ENCODE results near the gene ZCCHC7.
"Not testable (repeated sequence)": the region's sequence is repeated elsewhere in the genome, so short reads cannot be mapped to it uniquely, and the experiment has no call there.

Gene ZCCHC7

DNA sequence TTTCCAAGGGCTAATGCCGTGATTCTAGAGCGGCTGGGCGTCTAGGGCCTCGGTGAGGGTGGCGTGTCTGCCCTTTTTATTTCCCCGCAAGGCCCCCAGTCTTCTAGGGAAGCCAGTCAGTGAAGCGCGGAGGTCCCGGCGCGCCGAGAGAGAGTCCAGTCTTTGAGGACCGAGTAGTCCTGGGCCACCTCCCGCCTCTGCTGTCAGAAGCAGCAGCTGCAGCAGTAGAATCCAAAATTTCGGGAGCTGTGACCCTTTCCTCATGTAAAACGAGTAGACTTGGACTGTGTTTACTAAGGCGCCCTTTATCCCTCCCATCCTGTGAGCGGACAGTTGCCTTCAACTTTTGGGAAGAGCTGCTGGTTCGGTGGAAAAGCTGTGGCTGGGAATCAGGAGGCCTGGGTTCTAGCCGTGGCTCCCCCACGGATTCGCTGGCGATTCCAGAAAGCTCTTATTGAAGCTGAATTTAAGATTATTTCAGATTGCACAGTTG, 515 bp downstream of the ZCCHC7 start:
- DNase-seq (ENCODE audit: low spot score): not testable (repeated sequence)

DNA sequence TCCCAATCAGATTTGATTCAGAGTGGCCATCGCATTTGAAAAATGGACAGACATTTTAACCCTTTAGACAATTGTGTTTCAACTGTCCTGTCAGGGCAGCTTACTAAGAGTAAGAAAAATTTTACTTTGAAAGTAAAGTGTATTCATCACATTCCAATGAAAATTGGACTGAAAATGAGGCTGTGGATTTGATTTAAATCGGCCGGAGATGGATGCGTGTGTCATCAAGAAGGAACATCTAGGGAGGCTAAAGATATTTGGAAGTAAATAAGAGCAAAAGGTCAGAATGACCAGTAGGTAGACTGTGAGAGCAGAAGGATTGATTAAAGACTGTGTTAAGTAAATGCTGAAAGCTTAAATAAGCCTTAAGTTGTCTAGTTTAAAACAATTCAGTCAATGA, 1.5 kb downstream of the ZCCHC7 start:
- DNase-seq (ENCODE audit: low spot score): no peak

DNA sequence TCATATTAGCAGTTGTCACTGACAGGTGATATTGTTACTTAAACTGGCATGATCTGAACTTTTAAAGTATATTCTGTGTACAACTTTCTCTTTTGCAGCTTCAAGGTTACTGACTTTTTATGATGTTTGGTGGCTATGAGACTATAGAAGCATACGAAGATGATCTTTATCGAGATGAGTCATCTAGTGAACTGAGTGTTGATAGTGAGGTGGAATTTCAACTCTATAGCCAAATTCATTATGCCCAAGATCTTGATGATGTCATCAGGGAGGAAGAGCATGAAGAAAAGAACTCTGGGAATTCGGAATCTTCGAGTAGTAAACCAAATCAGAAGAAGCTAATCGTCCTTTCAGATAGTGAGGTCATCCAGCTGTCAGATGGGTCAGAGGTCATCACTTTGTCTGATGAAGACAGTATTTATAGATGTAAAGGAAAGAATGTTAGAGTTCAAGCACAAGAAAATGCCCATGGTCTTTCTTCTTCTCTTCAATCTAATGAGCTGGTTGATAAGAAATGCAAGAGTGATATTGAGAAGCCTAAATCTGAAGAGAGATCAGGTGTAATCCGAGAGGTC, 5.9 kb downstream of the ZCCHC7 start:
- DNase-seq (ENCODE audit: low spot score): no peak

DNA sequence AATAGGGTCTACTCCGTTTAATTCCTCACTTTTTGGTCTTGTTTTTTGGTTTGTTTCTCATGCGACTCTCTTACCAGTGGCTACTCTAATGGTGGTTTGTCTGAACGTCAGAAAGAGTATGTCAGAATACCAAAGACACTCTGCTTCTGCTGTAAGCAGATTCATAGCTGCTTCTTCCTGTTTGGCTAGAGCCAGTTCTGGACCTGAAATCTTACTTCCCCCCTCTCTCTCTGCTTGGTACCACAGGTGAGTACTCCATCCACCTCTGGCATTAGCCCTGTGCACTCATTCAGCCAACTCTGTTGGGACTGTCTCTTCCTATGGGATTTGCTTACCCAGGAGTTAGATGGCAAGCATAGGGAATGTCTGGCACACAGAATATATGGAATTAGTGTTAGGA, 6.6 kb downstream of the ZCCHC7 start:
- no peak for DNase-seq (ENCODE audit: low spot score)

DNA sequence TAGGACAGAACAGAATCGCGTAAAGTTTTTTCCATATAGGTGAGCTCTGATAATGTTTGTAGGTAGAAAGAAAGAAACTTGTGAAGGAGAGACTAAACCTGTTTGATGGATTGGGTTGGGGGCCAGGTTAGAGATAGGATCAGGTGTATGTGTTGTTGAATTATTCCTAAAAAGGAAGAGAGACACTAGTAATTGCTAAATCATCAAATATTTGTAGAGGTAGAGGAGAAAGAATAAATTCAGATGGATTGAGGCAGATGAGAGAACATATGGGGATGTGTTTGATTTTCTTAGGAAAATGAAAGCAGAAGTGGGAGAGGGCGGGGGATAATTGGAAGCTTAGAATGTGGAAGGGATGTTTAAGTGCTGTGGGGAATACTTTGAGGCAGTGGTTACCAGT, 7.7 kb downstream of the ZCCHC7 start:
- no peak for DNase-seq (ENCODE audit: low spot score)

DNA sequence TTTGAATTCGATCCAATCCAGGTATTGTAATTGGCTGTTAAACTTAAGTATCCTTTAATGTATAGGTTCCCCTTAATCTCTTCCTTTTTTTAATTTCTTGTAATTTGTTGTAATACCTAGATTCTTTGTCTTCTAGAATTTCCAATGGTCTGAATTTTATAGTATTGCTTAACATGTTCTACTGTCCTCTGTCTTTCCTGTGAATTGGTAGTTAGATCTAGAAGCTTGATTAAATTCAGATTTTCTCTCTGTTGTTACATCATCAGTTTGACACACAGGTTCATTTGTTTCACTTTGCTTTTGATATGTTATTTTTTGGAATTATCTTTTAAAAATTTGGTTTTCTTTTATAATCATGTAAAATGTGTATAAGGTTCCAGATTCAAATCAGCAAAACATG, 13.8 kb downstream of the ZCCHC7 start:
- no peak for DNase-seq (ENCODE audit: low spot score)

DNA sequence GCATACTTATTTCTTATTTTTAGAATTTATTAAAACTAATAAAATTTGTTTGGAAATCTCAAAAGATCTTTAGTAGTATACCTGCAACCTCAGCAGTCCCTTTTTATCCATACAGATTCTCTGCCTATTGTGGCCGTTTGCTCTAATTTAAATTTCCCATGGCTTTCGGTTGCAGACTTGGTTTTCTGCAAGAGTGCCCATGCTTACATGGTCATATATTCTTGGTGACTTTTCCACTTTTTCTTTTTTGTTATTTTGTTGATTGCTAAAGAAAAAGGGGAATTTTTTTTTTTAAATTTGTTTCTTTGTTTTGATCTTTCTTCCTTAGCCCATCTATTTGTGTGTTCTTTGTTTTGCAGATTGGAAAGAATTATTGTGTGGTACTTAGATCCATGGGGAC, 20.6 kb downstream of the ZCCHC7 start:
- no peak for DNase-seq (ENCODE audit: low spot score)

DNA sequence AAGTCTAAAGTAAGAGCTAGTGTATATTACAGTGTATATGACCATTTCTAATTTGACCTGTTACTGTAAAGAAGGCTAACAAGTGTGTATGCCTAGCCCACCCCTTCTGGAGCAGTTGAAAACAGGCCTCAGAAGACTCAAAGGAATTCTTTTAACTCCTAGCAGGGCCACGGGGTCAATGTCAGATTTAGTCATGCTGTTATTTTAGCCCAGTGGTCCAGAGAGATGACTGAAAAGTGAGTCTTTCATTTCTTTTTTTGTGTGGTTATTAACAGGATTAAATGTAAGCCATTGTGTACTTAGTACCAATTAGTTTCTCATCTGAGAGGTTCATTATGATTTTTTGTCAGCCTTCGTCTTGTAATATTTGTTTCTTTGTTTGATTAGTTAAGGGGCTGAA, 24.4 kb downstream of the ZCCHC7 start:
- no peak for DNase-seq (ENCODE audit: low spot score)

DNA sequence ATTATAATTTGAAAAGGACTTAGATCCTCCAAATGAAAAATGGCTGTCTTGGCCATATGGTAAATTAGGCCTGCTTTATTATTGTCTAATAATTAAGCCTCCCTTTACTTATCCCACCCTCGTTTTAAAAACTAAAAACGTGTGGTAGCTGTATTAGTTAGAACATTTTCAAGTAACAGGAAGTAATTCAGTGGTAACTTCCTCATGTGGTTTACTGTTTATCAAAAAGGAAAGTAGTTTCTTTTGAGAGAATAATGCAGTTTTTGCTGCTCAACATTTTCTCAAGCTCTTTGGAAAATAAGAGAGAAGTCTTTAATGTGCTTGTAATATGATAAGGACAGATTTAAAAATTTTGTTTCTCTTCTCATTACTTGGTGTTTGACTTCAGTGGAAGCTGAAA, 26.0 kb downstream of the ZCCHC7 start:
- no peak for DNase-seq (ENCODE audit: low spot score)

DNA sequence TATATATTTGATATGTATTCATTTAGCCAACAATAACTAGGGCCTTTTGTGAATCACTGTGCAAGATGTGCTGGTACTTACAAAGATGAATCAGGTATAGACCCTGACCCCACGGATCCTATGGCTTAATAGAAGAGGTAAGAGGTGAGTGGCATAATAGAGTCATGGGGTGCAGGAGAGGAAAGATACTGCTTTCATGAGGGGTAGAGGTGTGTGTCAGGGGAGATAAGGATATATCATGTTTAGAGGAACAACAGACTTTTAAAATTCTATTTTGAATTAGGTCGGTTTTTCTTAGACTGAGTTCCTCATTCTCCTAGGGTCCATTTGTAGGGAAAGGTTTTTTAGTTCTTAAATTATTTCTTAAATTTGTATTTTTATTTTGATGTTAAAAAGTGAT, 27.8 kb downstream of the ZCCHC7 start:
- DNase-seq (ENCODE audit: low spot score): no peak

DNA sequence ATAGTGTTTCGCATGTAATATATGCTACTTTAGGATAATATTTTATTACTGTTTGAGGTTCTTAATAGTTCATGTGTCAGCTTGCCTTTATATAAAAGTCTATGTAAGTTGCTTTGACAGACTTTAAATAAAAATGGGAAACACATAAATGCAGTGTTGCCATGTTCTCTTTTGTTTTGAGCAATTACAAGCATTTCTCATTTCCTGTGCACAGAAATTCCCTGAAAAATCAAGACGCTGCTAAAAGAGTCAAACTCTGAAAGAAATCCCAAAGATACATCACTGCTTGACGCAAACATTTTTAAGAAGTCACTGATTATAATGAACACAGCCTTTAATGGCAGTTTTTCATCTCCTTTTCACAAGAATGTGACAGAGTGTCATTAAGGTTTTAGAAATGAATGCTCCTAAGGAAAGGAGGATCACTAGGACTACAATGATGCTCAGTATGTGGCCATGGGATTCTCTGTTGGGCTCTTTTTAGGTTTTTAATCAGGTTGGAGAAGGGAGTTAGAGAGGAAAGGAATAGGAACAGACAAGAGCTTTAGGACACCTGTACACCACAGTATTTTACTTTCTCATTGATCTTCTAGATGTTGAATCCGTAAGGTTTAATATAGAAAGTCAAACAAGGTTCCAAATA, 29.4 kb downstream of the ZCCHC7 start:
- DNase-seq (ENCODE audit: low spot score): no peak

DNA sequence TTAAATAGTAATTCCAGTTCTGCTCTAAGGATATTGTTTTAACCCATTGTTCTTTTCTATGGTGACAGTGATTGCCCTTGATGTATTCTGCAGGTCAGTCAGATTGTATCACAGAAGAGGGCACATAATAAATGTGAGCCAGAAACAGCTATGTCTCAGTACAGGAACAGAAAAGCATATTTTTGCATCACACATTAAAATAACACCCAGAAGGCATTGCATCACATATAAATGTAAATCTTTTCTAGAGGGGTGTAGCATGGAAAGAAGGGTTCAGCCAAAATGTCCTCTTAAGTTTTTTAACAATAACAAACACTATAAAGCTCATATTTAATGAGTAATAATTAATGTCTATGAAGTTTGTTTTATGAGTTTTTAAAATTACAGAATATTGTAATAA, 30.0 kb downstream of the ZCCHC7 start:
- DNase-seq (ENCODE audit: low spot score): no peak

DNA sequence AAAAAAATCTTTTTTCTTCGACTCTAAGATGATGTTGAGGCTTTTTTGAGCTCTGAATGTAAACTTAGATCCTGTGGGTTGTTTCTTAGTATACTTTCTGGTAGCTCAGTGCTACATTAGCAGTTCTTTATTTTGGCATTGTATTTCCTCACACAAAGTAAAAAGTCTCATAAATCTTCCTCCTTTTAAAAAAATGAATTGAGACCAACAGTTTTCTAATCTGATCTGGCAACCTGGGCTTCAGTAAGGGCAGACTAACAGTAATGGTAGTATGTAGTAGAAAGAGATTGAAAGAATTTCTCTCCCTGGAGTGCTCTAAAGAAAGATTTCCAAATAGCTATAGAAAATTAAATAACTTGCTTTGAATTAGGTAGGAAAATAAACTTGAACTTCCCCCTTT, 31.4 kb downstream of the ZCCHC7 start:
- DNase-seq (ENCODE audit: low spot score): no peak

DNA sequence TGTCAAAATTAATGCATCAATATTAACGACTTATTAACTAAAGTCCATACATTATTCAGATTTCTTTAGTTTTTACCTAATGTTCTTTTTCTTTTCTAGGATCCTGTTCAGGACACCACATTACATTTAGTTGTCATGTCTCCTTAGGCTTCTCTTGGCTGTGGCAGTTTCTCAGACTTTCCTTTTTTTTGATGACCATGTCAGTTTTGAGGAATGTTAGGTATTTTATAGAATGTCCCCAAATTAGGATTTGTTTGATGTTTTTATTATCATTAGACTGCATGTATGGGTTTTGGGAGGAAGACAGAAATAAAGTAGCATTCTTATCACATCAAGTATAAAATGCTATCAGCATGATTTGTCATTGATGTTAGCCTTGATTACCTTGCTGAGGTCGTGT, 32.0 kb downstream of the ZCCHC7 start:
- no peak for DNase-seq (ENCODE audit: low spot score)

DNA sequence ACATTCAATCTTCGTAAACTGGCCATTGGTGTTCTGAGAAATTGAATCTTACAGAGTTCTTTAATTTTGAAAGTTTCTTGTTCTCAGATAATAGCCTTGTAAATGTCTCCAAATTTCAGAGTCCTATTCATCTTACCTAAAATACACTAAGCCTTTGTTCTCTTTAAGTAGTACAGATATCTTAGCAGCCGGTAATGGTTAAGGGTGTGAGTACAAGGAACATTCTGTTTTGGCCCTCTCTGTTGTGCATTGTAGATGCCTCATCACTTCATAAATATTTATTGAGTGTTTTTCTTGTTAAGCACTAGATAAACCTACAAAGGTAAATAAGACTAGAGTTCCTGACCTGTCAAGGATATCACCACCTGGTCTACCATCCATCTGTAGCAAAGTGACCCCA, 35.2 kb downstream of the ZCCHC7 start:
- DNase-seq (ENCODE audit: low spot score): no peak

DNA sequence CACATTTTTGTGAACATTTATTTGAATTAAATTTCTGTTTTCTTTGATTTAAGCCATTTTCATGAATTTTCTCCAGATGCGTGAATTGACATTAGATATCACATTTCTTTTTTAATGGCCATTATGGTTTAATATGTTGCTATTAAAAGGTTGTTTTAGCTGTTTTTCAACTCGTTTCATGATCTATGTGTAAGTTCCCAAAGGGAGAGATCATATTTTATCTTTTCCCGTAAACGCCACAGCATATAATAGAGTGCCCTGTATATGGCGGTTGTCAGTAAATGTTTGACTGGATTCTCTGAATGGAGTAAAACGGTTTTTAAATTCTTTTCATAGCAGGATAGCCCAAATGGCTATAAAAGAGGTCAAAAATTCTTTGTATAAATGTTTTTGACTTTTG, 35.8 kb downstream of the ZCCHC7 start:
- DNase-seq (ENCODE audit: low spot score): no peak

DNA sequence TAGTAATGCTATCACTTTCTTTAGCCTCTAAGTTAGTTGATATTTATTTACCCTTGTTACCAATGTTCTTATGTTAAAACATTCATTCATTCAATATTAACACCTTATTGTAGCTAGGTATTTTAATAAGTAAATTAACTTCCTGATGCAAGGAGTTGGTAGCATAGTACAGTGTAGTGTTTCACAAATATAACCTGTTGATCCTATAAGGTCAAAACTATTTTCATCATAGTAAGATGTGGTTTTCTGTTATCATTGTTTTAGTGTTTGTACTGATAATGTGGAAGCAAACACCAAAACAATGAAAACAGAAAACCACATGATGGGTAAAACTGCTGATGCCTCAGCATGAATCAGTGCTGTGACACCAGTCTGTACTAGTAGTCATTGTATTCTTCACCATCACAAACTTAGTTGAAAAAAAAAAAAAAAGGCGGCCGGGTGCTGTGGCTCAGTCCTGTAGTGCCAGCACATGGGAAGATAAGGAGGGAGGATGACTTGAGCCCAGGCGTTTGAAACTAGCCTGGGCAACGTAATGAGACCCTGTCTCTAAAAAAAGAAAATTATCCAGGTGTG, 36.5 kb downstream of the ZCCHC7 start:
- no peak for DNase-seq (ENCODE audit: low spot score)

DNA sequence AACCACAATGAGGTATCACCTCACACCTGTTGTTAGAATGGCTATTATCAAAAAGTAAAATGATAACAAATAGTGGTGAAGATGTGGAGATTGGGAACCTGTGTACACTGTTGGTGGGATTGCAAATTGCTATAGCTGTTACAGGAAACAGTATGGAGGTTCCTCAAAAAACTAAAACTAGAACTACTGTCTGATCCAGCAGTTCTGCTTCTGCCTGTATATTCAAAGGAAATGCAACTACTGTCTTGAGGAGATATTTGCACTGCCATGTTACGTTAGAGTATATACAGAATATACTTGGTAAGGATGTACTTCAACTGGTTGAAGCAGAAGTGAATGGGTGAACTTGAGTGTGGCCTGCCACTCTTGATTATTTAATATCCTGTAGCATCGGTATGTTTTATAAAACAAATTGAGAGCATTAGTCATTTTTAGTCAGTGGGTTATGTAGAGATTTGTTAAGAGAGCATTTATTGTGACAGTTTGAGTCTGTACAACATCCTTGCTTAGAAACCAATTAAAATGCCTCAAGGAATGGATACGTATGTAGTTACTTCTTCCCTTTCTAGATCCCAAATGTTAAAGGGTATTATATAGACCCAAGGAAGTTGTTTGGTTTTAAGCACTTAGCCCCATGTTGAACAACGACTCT, 37.5 kb downstream of the ZCCHC7 start:
- DNase-seq (ENCODE audit: low spot score): no peak

DNA sequence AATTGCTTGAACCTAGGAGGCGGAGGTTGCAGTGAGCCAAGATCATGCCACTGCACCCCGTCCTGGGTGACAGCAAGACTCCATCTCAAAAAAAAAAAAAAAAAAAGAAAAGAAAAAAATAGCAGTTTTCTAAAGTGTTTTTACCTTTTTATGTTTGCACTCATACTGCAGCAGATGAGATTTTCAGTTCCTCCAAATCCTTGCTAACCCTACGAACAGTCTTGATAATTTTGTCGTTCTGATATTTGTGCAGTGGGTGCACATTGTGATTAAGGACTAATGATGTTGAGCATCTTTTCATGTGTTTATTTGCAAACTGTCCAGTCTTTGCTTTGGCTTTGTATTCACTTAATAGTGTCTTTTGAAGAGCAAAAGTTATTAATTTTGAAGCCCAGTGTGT, 42.9 kb downstream of the ZCCHC7 start:
- DNase-seq (ENCODE audit: low spot score): no peak

DNA sequence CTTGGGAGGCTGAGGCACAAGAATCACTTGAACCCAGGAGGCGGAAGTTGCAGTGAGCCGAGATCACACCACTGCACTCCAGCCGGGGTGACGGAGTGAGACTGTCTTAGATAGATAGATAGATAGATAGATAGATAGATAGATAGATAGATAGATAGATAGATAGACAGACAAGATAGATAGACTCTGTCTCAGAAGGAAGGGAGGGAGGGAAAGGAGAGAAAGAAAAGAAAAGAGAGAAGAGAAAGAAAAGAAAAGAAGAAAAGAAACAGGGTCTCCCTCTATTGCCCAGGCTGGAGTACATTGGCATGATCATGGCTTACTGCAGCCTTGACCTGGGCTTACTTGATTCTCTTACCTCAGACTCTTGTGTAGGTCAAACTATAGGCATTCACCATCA, 44.0 kb downstream of the ZCCHC7 start:
- DNase-seq (ENCODE audit: low spot score): not testable (repeated sequence)

DNA sequence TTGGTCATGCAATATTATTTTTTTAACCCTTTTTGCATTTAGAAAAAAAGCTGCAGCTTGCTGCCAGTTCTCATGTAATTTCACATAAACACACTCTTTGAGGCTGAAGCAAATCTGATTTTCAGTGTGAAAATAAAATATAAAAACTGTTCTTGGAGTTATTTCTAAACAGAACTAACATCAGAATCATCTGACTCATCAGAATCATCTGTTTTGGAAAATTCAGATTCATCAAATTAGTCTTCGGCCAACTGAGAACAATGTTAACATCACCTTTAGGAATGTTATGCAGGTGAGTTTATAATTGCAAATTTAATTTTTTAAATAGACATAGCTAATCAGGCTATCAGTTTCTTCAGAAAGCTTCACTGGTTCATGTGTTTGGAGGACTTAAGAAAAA, 45.3 kb downstream of the ZCCHC7 start:
- DNase-seq (ENCODE audit: low spot score): no peak

DNA sequence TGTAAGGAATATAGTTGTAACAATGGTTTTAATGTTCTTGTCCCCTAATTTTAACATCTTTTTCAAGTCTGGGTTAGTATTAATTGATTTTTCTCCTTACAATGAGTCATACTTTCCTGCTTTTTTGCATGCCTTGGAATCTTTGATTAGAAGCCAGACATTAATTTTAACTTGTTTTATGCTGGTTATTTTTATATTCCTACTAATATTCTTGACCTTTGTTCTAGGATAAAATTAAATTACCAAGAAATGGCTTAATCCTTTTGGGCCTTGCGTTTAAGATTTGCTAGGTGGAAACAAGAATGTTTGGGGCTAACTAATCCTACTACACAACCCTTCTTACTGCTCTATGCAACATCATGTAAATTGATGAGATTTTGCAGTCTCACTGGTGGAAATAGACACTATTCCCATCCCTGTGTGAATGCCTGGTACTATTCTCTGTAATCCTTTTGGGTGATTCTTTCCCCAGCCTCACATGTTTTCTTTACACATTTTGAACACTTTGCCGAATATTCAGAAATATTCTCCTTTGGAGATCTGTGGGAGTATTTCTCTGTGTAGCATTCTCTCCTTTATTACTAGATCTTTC, 47.2 kb downstream of the ZCCHC7 start:
- no peak for DNase-seq (ENCODE audit: low spot score)

DNA sequence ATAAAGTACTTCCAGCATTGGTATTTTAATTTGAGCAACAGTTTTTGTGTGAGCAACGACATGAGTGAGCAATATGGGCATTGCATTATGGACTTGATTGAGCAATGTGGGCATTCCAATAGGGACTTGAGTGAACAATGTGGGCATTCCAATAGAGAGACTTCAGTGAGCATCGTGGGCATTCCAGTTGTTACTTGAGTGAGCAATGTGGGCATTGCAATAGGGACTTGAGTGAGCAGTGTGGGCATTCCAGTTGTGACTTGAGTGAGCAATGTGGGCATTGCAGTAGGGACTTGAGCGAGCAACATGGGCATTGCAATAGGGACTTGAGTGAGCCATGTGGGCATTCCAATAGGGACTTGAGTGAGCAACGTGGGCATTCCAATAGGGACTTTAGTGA, 52.2 kb downstream of the ZCCHC7 start:
- DNase-seq (ENCODE audit: low spot score): no peak
